HepG2 (cell line): ENCODE results near the gene KARS1. TPM values are rescaled to one million over a fixed set of nuclear protein-coding genes. Genes with fewer than 3 reads are reported as not detected.

Source experiments
- ATM ChIP-seq: fragments of 450-650 bp; IDR thresholded peaks from 2 replicates; pipeline ENCODE4 v1.7.1; 2017; ENCODE audit warnings: mild to moderate bottlenecking, borderline replicate concordance
- CTCF ChIP-seq: sonication (generic); formaldehyde crosslinking; IDR thresholded peaks from 2 replicates; pipeline ENCODE4 v1.5.0; 2020; ENCODE audit warnings: mild to moderate bottlenecking, missing genetic modification reagents, moderate library complexity
- DMAP1 ChIP-seq: IDR thresholded peaks from 2 replicates; pipeline ENCODE4 v1.6.1; 2016
- FOSL2 ChIP-seq: sonication (generic); formaldehyde crosslinking; IDR thresholded peaks from 2 replicates; pipeline ENCODE4 v1.4.0; 2020; ENCODE audit warnings: missing genetic modification reagents
- MAF1 ChIP-seq: sonication (generic); formaldehyde crosslinking; IDR thresholded peaks from 2 replicates; pipeline ENCODE4 v1.5.0; 2020; ENCODE audit warnings: missing genetic modification reagents, borderline replicate concordance
- MAFG ChIP-seq: sonication (generic); formaldehyde crosslinking; IDR thresholded peaks from 2 replicates; pipeline ENCODE4 v1.5.1; 2020; ENCODE audit warnings: mild to moderate bottlenecking, missing genetic modification reagents
- MATR3 ChIP-seq: sonication (generic); formaldehyde crosslinking; IDR thresholded peaks from 2 replicates; pipeline ENCODE4 v1.4.0; 2020; ENCODE audit warnings: missing genetic modification reagents
- NFE2 ChIP-seq: sonication (generic); formaldehyde crosslinking; IDR thresholded peaks from 2 replicates; pipeline ENCODE4 v1.4.0; 2020; ENCODE audit warnings: missing genetic modification reagents
- NFKB2 ChIP-seq: sonication (generic); formaldehyde crosslinking; IDR thresholded peaks from 2 replicates; pipeline ENCODE4 v1.4.0; 2020; ENCODE audit warnings: missing genetic modification reagents, borderline replicate concordance
- PHF20 ChIP-seq: sonication (generic); formaldehyde crosslinking; IDR thresholded peaks from 2 replicates; pipeline ENCODE4 v1.5.0; 2020; ENCODE audit warnings: mild to moderate bottlenecking, missing genetic modification reagents
- SMARCE1 ChIP-seq: fragments of 450-650 bp; IDR thresholded peaks from 2 replicates; pipeline ENCODE4 v1.6.1; 2017; ENCODE audit warnings: borderline replicate concordance
- TCF7 ChIP-seq: sonication (generic); IDR thresholded peaks from 2 replicates; pipeline ENCODE4 v1.6.1; 2016; ENCODE audit warnings: antibody characterized with exemption, low read depth
- TEF ChIP-seq: sonication (generic); formaldehyde crosslinking; IDR thresholded peaks from 2 replicates; pipeline ENCODE4 v1.5.0; 2020; ENCODE audit warnings: missing genetic modification reagents
- TFAP4 ChIP-seq: sonication (generic); IDR thresholded peaks from 2 replicates; pipeline ENCODE4 v1.6.1; 2016; ENCODE audit warnings: low read depth, borderline replicate concordance
- ZBTB33 ChIP-seq: sonication (generic); formaldehyde crosslinking; IDR thresholded peaks from 2 replicates; pipeline ENCODE4 v1.4.0; 2020; ENCODE audit warnings: missing genetic modification reagents
- ZFX ChIP-seq: sonication (generic); formaldehyde crosslinking; IDR thresholded peaks from 2 replicates; pipeline ENCODE4 v1.4.0; 2020; ENCODE audit warnings: mild to moderate bottlenecking, low read depth, missing genetic modification reagents, moderate library complexity
- ZIK1 ChIP-seq: sonication (generic); formaldehyde crosslinking; IDR thresholded peaks from 2 replicates; pipeline ENCODE4 v1.5.0; 2020; ENCODE audit warnings: mild to moderate bottlenecking, low read depth, missing genetic modification reagents, borderline replicate concordance
- ZNF180 ChIP-seq: sonication (generic); formaldehyde crosslinking; IDR thresholded peaks from 2 replicates; pipeline ENCODE4 v1.4.0; 2020; ENCODE audit warnings: low read depth, missing genetic modification reagents, borderline replicate concordance
- ZNF251 ChIP-seq: sonication (generic); formaldehyde crosslinking; IDR thresholded peaks from 2 replicates; pipeline ENCODE4 v1.9.0; 2021; ENCODE audit warnings: mild to moderate bottlenecking, missing genetic modification reagents
- ZNF644 ChIP-seq: IDR thresholded peaks from 2 replicates; pipeline ENCODE4 v1.6.1; 2016; ENCODE audit warnings: low read depth
- ZNF710 ChIP-seq: sonication (generic); formaldehyde crosslinking; IDR thresholded peaks from 2 replicates; pipeline ENCODE4 v1.5.0; 2020; ENCODE audit warnings: mild to moderate bottlenecking, missing genetic modification reagents, borderline replicate concordance
- polyA plus RNA-seq, 8 experiments: library from polyadenylated mRNA; depleted of rRNA in 3 of 8; stranded (reverse) in 7 of 8; unstranded in 1 of 8; fragments of >200 nt; fragmentation: Illumina TruSeq in 4 of 8; extraction: Trizol in 4 of 8; gene quantifications; 2 replicates each; pipeline versions ENCODE4 v1.2.1 to v1.2.3, GENCODE V29; 2011 to 2016; ENCODE audit warnings: low read depth in 4 of 8, missing spikeins in 1 of 8, mixed read lengths in 1 of 8; ENCODE audit not compliant: insufficient read depth in 1 of 8
- total RNA-seq, 5 experiments: library from RNA; depleted of rRNA; stranded (reverse); fragments of >200 nt; fragmentation: Illumina TruSeq; extraction: Trizol; gene quantifications; 2 replicates each; pipeline ENCODE4 v1.2.3, GENCODE V29; 2016; ENCODE audit warnings: low read depth in 1 of 5

The KARS1 gene
- total and polyA plus RNA-seq, 2 of the 13 experiments (the other 11 are each of a cell fraction or from before 2014, with no cell fraction given): 141 to 276 TPM

GRCh38 chr16:75593825-75594820, 53.3 kb downstream of the KARS1 start (continued):
- peak; percentile 19; the same call in 1 of the 2 replicates for TF ChIP-seq TFAP4
- peak; percentile 91 for TF ChIP-seq FOSL2
- no peak for TF ChIP-seq ZIK1 (CRISPR knock-in tag)
- TF ChIP-seq MAF1 (CRISPR knock-in tag): no peak
- no peak for TF ChIP-seq ZNF644 (CRISPR knock-in tag)
- no peak for TF ChIP-seq DMAP1
- TF ChIP-seq TEF: no peak
- peak; percentile 14; the same call in 1 of the 2 replicates for TF ChIP-seq TCF7
- no peak for TF ChIP-seq ZNF251 (CRISPR knock-in tag)
- peak; percentile 40; the same call in 1 of the 2 replicates for TF ChIP-seq ZFX (CRISPR knock-in tag)
- peak; percentile 94 for TF ChIP-seq ZNF710
- TF ChIP-seq ZBTB33 (CRISPR knock-in tag): no peak
- TF ChIP-seq CTCF (CRISPR knock-in tag): 0 out of 2 replicates have a peak, but pooled peaks have one; percentile 3
- TF ChIP-seq ZNF180 (CRISPR knock-in tag): no peak
- no peak for TF ChIP-seq NFKB2 (CRISPR knock-in tag)
- TF ChIP-seq MAFG (CRISPR knock-in tag): no peak
- peak; percentile 77 for TF ChIP-seq NFE2 (CRISPR knock-in tag)
- no peak for TF ChIP-seq MATR3 (CRISPR knock-in tag)
- TF ChIP-seq PHF20 (CRISPR knock-in tag): no peak
- TF ChIP-seq ATM: no peak
- no peak for TF ChIP-seq SMARCE1
